Nephron (organoid): ENCODE results near the gene NFIX.

Source experiments
- H3K27ac Mint-ChIP-seq, 3 experiments: 2 replicates each; pipeline ENCODE4 v1.8.0; 2020; ENCODE audit warnings: mixed read lengths in 3 of 3, mild to moderate bottlenecking in 2 of 3, moderate library complexity in 1 of 3
- H3K27me3 Mint-ChIP-seq: 2 replicates; pipeline ENCODE4 v1.8.0; 2021; ENCODE audit warnings: low read depth, mild to moderate bottlenecking, moderate library complexity, mixed read lengths
- H3K36me3 Mint-ChIP-seq: 2 replicates; pipeline ENCODE4 v1.8.0; 2020; ENCODE audit warnings: low read depth, mixed read lengths
- H3K4me1 Mint-ChIP-seq: 2 replicates; pipeline ENCODE4 v1.8.0; 2020; ENCODE audit warnings: mixed read lengths
- H3K4me3 Mint-ChIP-seq, 3 experiments: 2 replicates each; pipeline ENCODE4 v1.8.0; 2020; ENCODE audit warnings: mild to moderate bottlenecking in 3 of 3, mixed read lengths in 3 of 3, moderate library complexity in 2 of 3
- H3K9me3 Mint-ChIP-seq: 2 replicates; pipeline ENCODE4 v1.8.0; 2020; ENCODE audit warnings: mixed read lengths
- CTCF ChIP-seq, 3 experiments: fragments of 200-600 bp; sonication (generic); IDR thresholded peaks; one replicate each; pipeline ENCODE4 v1.5.0; 2021; ENCODE audit warnings: antibody characterized with exemption in 3 of 3; ENCODE audit not compliant: unreplicated experiment in 3 of 3

The NFIX gene

GRCh38 chr19:13086341-13086740 is 91.1 kb downstream of the NFIX start:
- no peak overlapping the region for H3K4me3 Mint-ChIP-seq
- H3K4me1 Mint-ChIP-seq, result peaks cover 34% of the 10 kb centered on the region
- peaks cover 2% of the 10 kb centered on the region for H3K9me3 Mint-ChIP-seq
- H3K27me3 Mint-ChIP-seq, result peaks cover 45% of the 10 kb centered on the region
- no peaks in the 10 kb centered on the region for H3K36me3 Mint-ChIP-seq
- H3K27ac Mint-ChIP-seq, result peak overlapping the region in 2 of 3 experiments; percentile 22 to 27
- TF ChIP-seq CTCF (IDR thresholded peaks at IDR 0.05; ENCODE audit: unreplicated experiment in 3 of 3), result no peak

- H3K9me3 Mint-ChIP-seq, result peaks cover 2% of the 10 kb centered on the region
- H3K36me3 Mint-ChIP-seq, result no peaks in the 10 kb centered on the region
- peaks cover 37% of the 10 kb centered on the region for H3K4me1 Mint-ChIP-seq
- H3K4me3 Mint-ChIP-seq, result no peak overlapping the region
- H3K27ac Mint-ChIP-seq, result no peak overlapping the region
- no peak for TF ChIP-seq CTCF (IDR thresholded peaks at IDR 0.05; ENCODE audit: unreplicated experiment in 3 of 3)
- peaks cover 47% of the 10 kb centered on the region for H3K27me3 Mint-ChIP-seq
These were observed 92.0 kb downstream of the NFIX start for GRCh38 chr19:13087295-13087694.

GRCh38 chr19:13087795-13088537 is 92.7 kb downstream of the NFIX start:
- Mint-ChIP-seq H3K4me3 (no peak overlapping the region), H3K9me3 (peaks cover 2% of the 10 kb centered on the region), H3K27me3 (peaks cover 47% of the 10 kb centered on the region), H3K36me3 (no peaks in the 10 kb centered on the region), H3K4me1 (peaks cover 30% of the 10 kb centered on the region), H3K27ac (peak overlapping the region in 2 of 3 experiments; percentile 71 to 77)
- TF ChIP-seq CTCF (IDR thresholded peaks at IDR 0.05; ENCODE audit: unreplicated experiment in 3 of 3), result no peak

GRCh38 chr19:13089139-13089856 is 94.0 kb downstream of the NFIX start:
- Mint-ChIP-seq H3K9me3 (peaks cover 2% of the 10 kb centered on the region), H3K27ac (peak overlapping the region in 2 of 3 experiments; percentile 88 to 95), H3K36me3 (no peaks in the 10 kb centered on the region), H3K4me3 (no peak overlapping the region), H3K27me3 (peaks cover 55% of the 10 kb centered on the region), H3K4me1 (peaks cover 33% of the 10 kb centered on the region)
- TF ChIP-seq CTCF (IDR thresholded peaks at IDR 0.05; ENCODE audit: unreplicated experiment in 3 of 3), result peak in 1 of 3 experiments; percentile 16

GRCh38 chr19:13089857-13090507 is 94.7 kb downstream of the NFIX start:
- Mint-ChIP-seq H3K27me3 (peaks cover 62% of the 10 kb centered on the region), H3K9me3 (no peaks in the 10 kb centered on the region), H3K36me3 (no peaks in the 10 kb centered on the region), H3K4me1 (peaks cover 38% of the 10 kb centered on the region), H3K4me3 (no peak overlapping the region), H3K27ac (peak overlapping the region; percentile 35 to 95 (median 67))
- TF ChIP-seq CTCF (IDR thresholded peaks at IDR 0.05; ENCODE audit: unreplicated experiment in 3 of 3), result no peak
